ENCODE results near the gene EEF1AKMT3. TPM values are rescaled to one million over a fixed set of nuclear protein-coding genes. Genes with fewer than 3 reads are reported as not detected.

Gene EEF1AKMT3
- total RNA-seq, 1 donor from 2014 or later = 1.2 TPM

- no peak for ATAC-seq
- no peak for DNase-seq (ENCODE audit: missing footprints)
- intact Hi-C loops (cut with DNase I) = no loop called here
Measured at GRCh38 chr12:57732726-57733593, 39.5 kb upstream of the EEF1AKMT3 start.

DNA sequence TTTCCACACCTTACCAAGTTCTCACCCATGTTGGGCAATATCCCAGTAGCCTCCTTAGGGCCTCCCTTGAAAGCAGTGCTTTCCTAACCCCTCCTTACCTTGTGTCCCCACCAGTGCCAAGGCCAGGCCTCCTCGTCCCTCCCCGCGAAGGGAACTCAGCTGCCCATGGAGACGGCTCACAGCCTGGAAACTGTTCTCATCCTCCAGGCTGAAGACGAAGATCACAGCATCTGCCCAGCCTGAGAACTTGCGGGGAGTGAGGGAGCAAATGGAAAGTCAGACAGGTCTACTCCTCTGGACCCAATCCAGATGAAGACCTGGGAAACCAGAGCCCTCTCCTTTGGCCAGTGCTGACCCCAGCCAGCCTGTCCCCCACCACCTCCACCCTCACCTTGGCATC is 38.5 kb upstream of the EEF1AKMT3 start:
- no peak for DNase-seq (ENCODE audit: missing footprints)
- intact Hi-C loops (cut with DNase I) = no loop called here
- no peak for ATAC-seq

GRCh38 chr12:57734591-57734990 is 37.8 kb upstream of the EEF1AKMT3 start:
- ATAC-seq (no peak), DNase-seq (ENCODE audit: missing footprints) (no peak)
- intact Hi-C loops (cut with DNase I) = no loop called here

GRCh38 chr12:57735198-57735855 is 37.1 kb upstream of the EEF1AKMT3 start:
- no peak for ATAC-seq

DNA sequence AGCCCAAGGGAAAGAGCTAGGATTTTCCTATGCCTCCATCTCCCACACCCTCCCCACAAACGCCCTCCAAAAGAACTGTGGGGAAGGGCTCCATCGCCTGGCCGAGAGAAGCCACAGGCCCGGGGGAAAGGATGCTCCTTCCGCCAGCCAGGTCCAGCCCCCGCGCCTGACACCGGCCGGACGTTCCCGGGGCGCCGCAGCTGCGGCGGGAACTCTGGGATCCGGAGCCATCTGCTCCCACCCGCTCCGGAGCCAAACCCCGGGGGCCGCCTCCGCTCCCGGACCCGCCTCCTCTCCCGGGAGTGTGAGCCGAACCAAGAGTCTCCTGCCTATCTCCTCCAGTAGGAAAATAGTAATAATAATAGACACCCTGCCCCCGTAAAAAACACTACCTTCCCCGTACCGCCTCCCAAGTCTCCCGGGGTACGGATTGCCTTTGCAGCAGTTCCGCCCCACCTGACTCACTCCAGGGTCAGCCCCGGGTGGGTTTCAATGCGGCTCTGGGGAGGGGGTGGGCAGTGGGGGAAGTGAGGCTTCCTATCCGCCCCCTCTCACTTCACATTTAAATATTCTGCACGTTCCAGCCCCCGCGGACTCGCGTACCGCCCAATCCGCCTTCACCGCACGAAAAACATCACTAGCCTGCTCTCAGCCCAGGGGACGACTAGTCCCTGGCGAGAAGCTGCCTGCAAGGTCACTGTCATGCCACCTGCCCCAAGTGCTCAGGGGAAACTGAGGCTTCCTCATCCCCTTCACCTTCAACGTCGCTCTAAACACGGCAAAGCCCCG is 36.3 kb upstream of the EEF1AKMT3 start:
- DNase-seq (ENCODE audit: missing footprints) (no peak), ATAC-seq (peak; percentile 24)

More at GRCh38 chr12:57735198-57735855, 37.1 kb upstream of the EEF1AKMT3 start:
- intact Hi-C loops (cut with DNase I) = no loop called here
- no peak for DNase-seq (ENCODE audit: missing footprints)

GRCh38 chr12:57736741-57737466 is 35.5 kb upstream of the EEF1AKMT3 start:
- intact Hi-C loops (cut with DNase I) = no loop called here
- ATAC-seq = no peak
- no peak for DNase-seq (ENCODE audit: missing footprints)

More for the DNA sequence above, 36.3 kb upstream of the EEF1AKMT3 start:
- intact Hi-C loops (cut with DNase I) = no loop called here

DNA sequence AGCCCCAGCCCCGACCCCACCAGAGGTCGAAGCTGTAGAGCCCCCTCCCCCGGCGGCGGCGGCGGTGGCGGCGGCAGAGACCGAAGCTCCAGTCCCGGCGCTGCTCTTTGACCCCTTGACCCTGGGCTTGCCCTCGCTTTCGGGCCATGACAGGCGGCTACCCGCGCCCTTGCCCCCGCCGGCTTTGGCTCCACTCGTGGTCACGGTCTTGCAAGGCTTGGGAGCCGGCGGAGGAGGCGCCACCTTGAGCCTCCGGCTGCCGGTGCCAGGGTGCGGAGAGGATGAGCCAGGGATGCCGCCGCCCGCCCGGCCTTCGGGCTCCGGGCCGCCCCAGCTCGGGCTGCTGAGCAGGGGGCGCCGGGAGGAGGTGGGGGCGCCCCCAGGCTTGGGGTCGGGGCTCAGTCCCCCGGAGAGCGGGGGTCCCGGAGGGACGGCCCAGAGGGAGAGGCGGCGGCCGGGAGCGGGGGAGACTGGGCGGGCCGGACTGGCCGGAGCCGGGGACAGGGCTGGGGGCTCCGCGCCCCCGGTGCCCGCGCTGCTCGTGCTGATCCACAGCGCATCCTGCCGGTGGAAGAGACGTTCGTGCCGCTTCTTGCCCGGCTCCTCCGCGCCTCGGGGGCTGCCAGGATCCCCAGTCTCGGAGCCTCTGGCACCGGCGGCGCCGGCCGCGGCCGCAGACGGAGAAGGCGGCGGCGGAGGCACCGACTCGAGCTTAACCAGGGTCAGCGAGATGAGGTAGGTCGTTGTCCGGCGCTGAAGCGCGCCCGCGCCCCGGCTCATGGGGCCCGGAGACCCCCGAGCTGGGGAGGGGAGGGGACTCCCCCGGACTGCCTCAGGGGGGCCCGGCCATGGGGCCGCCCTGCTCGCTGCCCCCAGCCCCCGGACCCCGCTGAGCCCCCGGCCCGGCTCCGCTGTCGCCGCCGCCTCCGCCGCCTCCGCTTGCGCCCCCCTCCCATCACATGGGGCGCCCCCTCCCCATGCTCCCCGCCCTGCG is 34.6 kb upstream of the EEF1AKMT3 start:
- ATAC-seq (no peak), DNase-seq (ENCODE audit: missing footprints) (no peak)

DNA sequence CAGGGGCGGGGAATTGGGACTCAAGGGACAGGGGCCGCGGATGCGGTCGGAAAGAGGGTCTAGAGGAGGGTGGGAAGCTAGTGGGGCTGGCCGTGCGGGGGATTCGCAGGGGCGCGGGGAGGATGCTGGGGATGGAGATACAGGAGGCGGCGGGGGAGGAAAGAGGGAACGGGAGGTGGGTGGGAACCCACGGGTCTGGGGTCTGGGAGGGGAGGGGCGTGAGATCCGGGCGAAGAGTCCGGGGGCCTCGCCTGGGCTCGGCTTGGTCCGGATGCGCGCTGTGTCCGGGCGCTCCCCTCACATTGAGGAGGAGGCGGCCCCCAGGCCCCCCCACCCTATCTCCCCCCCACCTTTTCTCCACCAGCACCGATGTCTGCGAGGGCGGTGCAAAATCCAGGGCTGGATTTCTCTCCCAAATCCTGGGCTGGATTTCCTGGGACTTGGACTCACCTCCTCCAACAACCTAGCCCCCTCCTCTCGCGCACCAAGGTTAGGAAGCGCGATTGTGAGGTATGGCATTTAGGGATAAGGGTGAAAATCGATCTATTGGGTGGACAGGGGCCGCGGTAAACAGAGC is 33.7 kb upstream of the EEF1AKMT3 start, which contains the start of gene AGAP2:
Gene AGAP2, minus strand, starts transcription at position 82 of the 577 bp plus-strand sequence. CDS start 496 bp downstream, outside the sequence.
- intact Hi-C loops (cut with DNase I) = no loop called here
- ATAC-seq (no peak), DNase-seq (ENCODE audit: missing footprints) (no peak)

More for the DNA sequence above, 34.6 kb upstream of the EEF1AKMT3 start:
- intact Hi-C loops (cut with DNase I) = no loop called here

DNA sequence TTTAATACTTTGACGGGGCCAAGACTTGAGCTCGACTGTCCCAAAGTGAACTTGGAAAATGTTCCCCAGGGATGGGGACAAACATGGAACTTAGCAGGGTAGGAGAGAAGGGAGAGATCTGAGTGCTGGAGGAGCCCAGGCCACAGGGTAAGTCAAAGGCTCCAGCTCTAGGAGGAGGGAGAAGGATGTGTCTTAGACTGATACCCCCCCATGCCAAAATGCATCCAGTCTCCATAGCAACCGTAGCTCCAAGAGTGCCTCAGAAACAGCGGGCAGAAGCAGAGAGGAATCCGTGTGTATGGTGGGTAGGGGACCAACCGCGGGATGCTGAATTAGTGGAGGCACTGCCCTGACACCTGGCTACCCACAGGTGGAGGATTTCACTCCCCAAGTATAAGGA is 33.0 kb upstream of the EEF1AKMT3 start:
- DNase-seq (ENCODE audit: missing footprints) (no peak), ATAC-seq (no peak)
- intact Hi-C loops (cut with DNase I) = no loop called here

DNA sequence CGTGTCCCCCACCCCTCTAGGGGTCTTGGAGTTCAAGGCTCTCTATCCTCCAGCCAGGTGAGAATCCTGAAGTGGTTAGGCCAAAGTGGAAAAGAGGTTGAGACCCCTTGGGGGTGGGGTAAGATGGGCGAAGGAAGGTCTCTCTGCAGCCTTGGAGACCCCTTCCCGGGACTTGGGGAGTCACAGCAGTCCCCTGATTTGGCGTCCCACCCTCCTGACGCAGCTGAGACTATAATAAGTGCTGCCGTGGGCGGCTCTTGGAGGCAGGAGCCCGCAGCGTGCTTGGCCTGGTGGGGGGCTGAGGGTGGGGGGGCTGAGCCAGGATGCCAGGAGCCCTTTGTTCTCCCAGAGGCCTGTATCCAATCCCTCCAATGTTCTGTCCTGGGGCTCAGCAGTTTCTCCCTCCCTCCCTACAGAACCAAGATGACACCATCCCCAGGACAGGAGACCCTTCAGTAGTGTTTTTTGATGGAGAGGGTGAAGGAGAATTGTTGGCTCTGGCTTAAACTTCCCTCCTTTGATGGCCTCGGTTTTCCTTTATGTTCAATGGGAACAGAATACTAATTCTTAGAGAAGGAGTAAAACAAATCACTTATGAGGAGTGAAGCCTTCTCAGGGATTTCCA is 32.4 kb upstream of the EEF1AKMT3 start:
- intact Hi-C loops (cut with DNase I) = no loop called here
- DNase-seq (ENCODE audit: missing footprints) (no peak), ATAC-seq (no peak)

GRCh38 chr12:57740656-57741412 is 31.6 kb upstream of the EEF1AKMT3 start:
- ATAC-seq (no peak), DNase-seq (ENCODE audit: missing footprints) (no peak)
- intact Hi-C loops (cut with DNase I) = no loop called here

DNA sequence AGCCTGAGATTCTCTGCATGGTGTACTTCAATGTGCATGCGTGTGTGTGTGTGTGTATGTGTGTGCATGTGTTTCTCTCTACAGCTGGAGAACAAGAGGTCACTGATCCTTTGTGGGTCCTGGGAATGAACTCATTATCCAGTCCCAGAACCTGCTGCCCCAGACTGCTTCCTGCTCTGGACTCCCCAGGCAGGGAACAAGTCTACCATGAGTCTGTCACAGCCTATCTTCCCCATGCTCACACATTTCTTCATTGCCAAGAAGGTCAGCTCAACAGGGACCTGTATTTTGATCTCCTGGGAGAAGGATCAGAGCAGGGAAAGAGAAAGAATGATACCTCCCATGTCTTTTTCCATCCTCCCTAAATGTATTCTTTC is 31.0 kb upstream of the EEF1AKMT3 start:
- intact Hi-C loops (cut with DNase I) = no loop called here
- DNase-seq (ENCODE audit: missing footprints) (no peak), ATAC-seq (no peak)

GRCh38 chr12:57741844-57742738 is 30.3 kb upstream of the EEF1AKMT3 start:
- ATAC-seq (no peak), DNase-seq (ENCODE audit: missing footprints) (no peak)
- intact Hi-C loops (cut with DNase I) = no loop called here

- intact Hi-C loops (cut with DNase I) = no loop called here
- ATAC-seq (no peak), DNase-seq (ENCODE audit: missing footprints) (no peak)
Measured at GRCh38 chr12:57743769-57744168, 28.6 kb upstream of the EEF1AKMT3 start.

DNA sequence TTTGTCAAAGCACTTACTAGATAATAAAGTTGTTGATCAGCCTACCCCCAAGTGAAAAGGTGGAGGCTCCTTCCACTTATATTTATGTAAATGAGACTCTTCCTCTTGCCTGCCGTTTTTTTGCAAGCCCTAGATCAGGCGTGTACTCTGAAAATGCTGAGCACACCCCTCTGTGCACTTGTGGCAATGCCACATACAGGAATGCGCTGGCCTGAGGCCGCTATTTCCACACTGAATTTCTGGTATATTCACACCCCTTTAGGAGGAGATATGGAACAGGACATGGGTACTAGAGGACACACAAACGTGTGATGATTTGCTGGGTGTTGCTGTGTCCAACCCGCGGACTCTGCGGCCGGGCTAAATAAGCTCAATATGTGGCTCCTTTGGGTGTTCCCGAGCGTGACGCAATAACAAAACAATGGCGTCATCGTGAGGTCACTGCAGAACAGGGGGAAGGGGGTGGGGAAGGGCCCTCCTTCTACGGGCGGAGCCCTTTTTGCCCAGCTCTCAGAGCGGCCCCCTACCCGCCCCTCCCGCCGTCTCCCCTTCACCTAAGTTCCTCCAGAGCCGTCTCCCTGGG is 28.1 kb upstream of the EEF1AKMT3 start:
- ATAC-seq = peak; percentile 62
- intact Hi-C loops (cut with DNase I) = no loop called here

More for the DNA sequence above, 28.1 kb upstream of the EEF1AKMT3 start:
- peak; percentile 83 for DNase-seq (ENCODE audit: missing footprints)
